HG03045 (cell line): Measurements from ENCODE around the gene MAP1S.

Experiments used
- ATAC-seq: cut with Tn5 transposase; IDR thresholded peaks from one replicate; pipeline ENCODE4 v1.9.1; 2021; ENCODE audit warnings: mild to moderate bottlenecking, moderate library complexity; ENCODE audit not compliant: unreplicated experiment

Gene MAP1S

GRCh38 chr19:17687857-17688784 lies 31.2 kb upstream of the MAP1S start, which contains the start of gene UNC13A:
UNC13A (minus strand) TSS chr19:17688354; CDS start chr19:17688199, 155 bp downstream.
- ATAC-seq = no peak

GRCh38 chr19:17688853-17689595 lies 30.3 kb upstream of the MAP1S start:
- no peak for ATAC-seq

GRCh38 chr19:17692566-17692965 lies 26.7 kb upstream of the MAP1S start:
- ATAC-seq = no peak

GRCh38 chr19:17695198-17695597 lies 24.1 kb upstream of the MAP1S start:
- ATAC-seq = no peak

- no peak for ATAC-seq
These were observed 15.3 kb upstream of the MAP1S start for GRCh38 chr19:17703824-17704463.

- ATAC-seq = no peak
These were observed 12.5 kb upstream of the MAP1S start for GRCh38 chr19:17706750-17707181.

GRCh38 chr19:17711851-17712250 lies 7.4 kb upstream of the MAP1S start:
- ATAC-seq = no peak

GRCh38 chr19:17716309-17716929 lies 2.9 kb upstream of the MAP1S start:
- no peak for ATAC-seq

- ATAC-seq = no peak
These were observed 732 bp upstream of the MAP1S start for GRCh38 chr19:17718550-17718946.

GRCh38 chr19:17719730-17720400 lies 585 bp downstream of the MAP1S start:
- ATAC-seq = peak; percentile 35

- no peak for ATAC-seq
These were observed 1.2 kb downstream of the MAP1S start for GRCh38 chr19:17720440-17720839.

GRCh38 chr19:17721111-17721628 lies 1.9 kb downstream of the MAP1S start:
- ATAC-seq = no peak

- ATAC-seq = no peak
These were observed 2.5 kb downstream of the MAP1S start for GRCh38 chr19:17721821-17722220.

- ATAC-seq = no peak
These were observed 3.5 kb downstream of the MAP1S start for GRCh38 chr19:17722655-17723240.

GRCh38 chr19:17724655-17725054 lies 5.4 kb downstream of the MAP1S start:
- ATAC-seq = no peak

GRCh38 chr19:17725422-17726078 lies 6.3 kb downstream of the MAP1S start:
- ATAC-seq = no peak

- no peak for ATAC-seq
These were observed 7.0 kb downstream of the MAP1S start for GRCh38 chr19:17726136-17726741.

GRCh38 chr19:17726964-17727773 lies 7.9 kb downstream of the MAP1S start:
- no peak for ATAC-seq
